Smooth muscle cell (in vitro differentiated cells): ENCODE results near the gene NKIRAS2. TPM values are rescaled to one million over a fixed set of nuclear protein-coding genes. Genes with fewer than 3 reads are reported as not detected.

Experiments used
- DNase-seq: peaks from one replicate; lab custom pipeline; 2025; ENCODE audit not compliant: unreplicated experiment; lab: John Stamatoyannopoulos, UW
- H2AFZ ChIP-seq: fragments of 200-600 bp; sonication (generic); 2 replicates; pipeline ENCODE4 v1.6.0; 2016; ENCODE audit warnings: antibody characterized with exemption, low read depth, mild to moderate bottlenecking
- H3F3A ChIP-seq: fragments of 200-600 bp; sonication (generic); 2 replicates; pipeline ENCODE4 v1.6.0; 2017; ENCODE audit warnings: antibody characterized with exemption, low read depth
- H3K27ac ChIP-seq: fragments of 200-600 bp; sonication (generic); 2 replicates; pipeline ENCODE4 v1.5.1; 2016; ENCODE audit warnings: low read depth, mild to moderate bottlenecking
- H3K27me3 ChIP-seq: fragments of 200-600 bp; sonication (generic); 2 replicates; pipeline ENCODE4 v1.6.1; 2016; ENCODE audit warnings: low read depth, mild to moderate bottlenecking
- H3K36me3 ChIP-seq: fragments of 200-600 bp; sonication (generic); 2 replicates; pipeline ENCODE4 v1.5.1; 2016; ENCODE audit warnings: low read depth
- H3K4me1 ChIP-seq: fragments of 200-600 bp; sonication (generic); 2 replicates; pipeline ENCODE4 v1.5.1; 2016; ENCODE audit warnings: low read depth
- H3K4me2 ChIP-seq: fragments of 200-600 bp; sonication (generic); 2 replicates; pipeline ENCODE4 v1.6.0; 2016; ENCODE audit warnings: mild to moderate bottlenecking
- H3K4me3 ChIP-seq: fragments of 200-600 bp; sonication (generic); 2 replicates; pipeline ENCODE4 v1.5.1; 2016; ENCODE audit warnings: mild to moderate bottlenecking
- H3K79me2 ChIP-seq: fragments of 200-600 bp; sonication (generic); 2 replicates; pipeline ENCODE4 v1.6.0; 2016; ENCODE audit warnings: low read depth, mild to moderate bottlenecking
- H3K9ac ChIP-seq: fragments of 200-600 bp; sonication (generic); 2 replicates; pipeline ENCODE4 v1.6.0; 2016; ENCODE audit warnings: low read depth
- H3K9me3 ChIP-seq: fragments of 200-600 bp; sonication (generic); replicated peaks from 2 replicates; pipeline ENCODE4 v1.5.1; 2016; ENCODE audit warnings: low read depth
- H4K20me1 ChIP-seq: fragments of 200-600 bp; sonication (generic); 2 replicates; pipeline ENCODE4 v1.6.0; 2016; ENCODE audit warnings: low read depth
- CTCF ChIP-seq: fragments of 200-600 bp; sonication (generic); IDR thresholded peaks from 2 replicates; pipeline ENCODE4 v1.5.1; 2017; ENCODE audit warnings: borderline replicate concordance, mild to moderate bottlenecking, antibody characterized with exemption; ENCODE audit not compliant: insufficient read depth, poor library complexity, severe bottlenecking
- WGBS: methylation state at CpG from one replicate; pipeline ENCODE4 v1.1.7; 2016; ENCODE audit warnings: low lambda C conversion rate; 5-methylcytosine and 5-hydroxymethylcytosine counted together
- polyA plus RNA-seq: library from polyadenylated mRNA; unstranded; fragments of >200 nt; fragmentation: Nextera tagmentation; extraction: Ambion mirVana; gene quantifications from 2 replicates; pipeline ENCODE4 v1.2.1, GENCODE V29; 2016
- total RNA-seq: library from RNA; depleted of rRNA; stranded (reverse); fragments of >200 nt; gene quantifications from 2 replicates; pipeline ENCODE4 v1.2.3, GENCODE V29; 2014

The NKIRAS2 gene
- total and polyA plus RNA-seq, 2 experiments from 2014 or later: 21.3 to 50.1 TPM

GRCh38 chr17:42059815-42060214 is 39.9 kb downstream of the NKIRAS2 start:
- no peak overlapping the region for H3K4me2 ChIP-seq
- no peaks in the 10 kb centered on the region for H3K27me3 ChIP-seq
- WGBS: 87% methylated on average over 4 of the region's 4 CpGs
- no peaks in the 10 kb centered on the region for H3K79me2 ChIP-seq
- H3K9me3 ChIP-seq: no peaks in the 10 kb centered on the region
- no peak overlapping the region for H2AFZ ChIP-seq
- peaks cover 8% of the 10 kb centered on the region for H3K4me1 ChIP-seq
- no peak for DNase-seq
- TF ChIP-seq CTCF: no peak
- no peak overlapping the region for H3K4me3 ChIP-seq
- no peaks in the 10 kb centered on the region for H4K20me1 ChIP-seq
- no peak overlapping the region for H3K27ac ChIP-seq
- H3K36me3 ChIP-seq: no peaks in the 10 kb centered on the region
- no peak overlapping the region for H3K9ac ChIP-seq
- H3F3A ChIP-seq: no peaks in the 10 kb centered on the region

GRCh38 chr17:42060231-42060630 is 40.3 kb downstream of the NKIRAS2 start:
- Histone ChIP-seq H3K9me3 (no peaks in the 10 kb centered on the region), H3K36me3 (no peaks in the 10 kb centered on the region), H2AFZ (no peak overlapping the region), H3K27me3 (no peaks in the 10 kb centered on the region), H3K4me3 (no peak overlapping the region), H3K27ac (no peak overlapping the region), H3K79me2 (no peaks in the 10 kb centered on the region), H3K4me1 (peaks cover 5% of the 10 kb centered on the region), H3K9ac (no peak overlapping the region), H4K20me1 (no peaks in the 10 kb centered on the region), H3K4me2 (no peak overlapping the region), H3F3A (no peaks in the 10 kb centered on the region)
- WGBS: 93% methylated on average over 4 of the region's 4 CpGs
- DNase-seq: no peak
- TF ChIP-seq CTCF: no peak

GRCh38 chr17:42061646-42062487 is 42.0 kb downstream of the NKIRAS2 start:
- Histone ChIP-seq H3K79me2 (no peaks in the 10 kb centered on the region), H3K9me3 (no peaks in the 10 kb centered on the region), H3F3A (no peaks in the 10 kb centered on the region), H3K4me3 (no peak overlapping the region), H3K4me2 (no peak overlapping the region), H3K36me3 (no peaks in the 10 kb centered on the region), H2AFZ (no peak overlapping the region), H3K27me3 (no peaks in the 10 kb centered on the region), H3K27ac (no peak overlapping the region), H4K20me1 (no peaks in the 10 kb centered on the region), H3K9ac (no peak overlapping the region), H3K4me1 (no peaks in the 10 kb centered on the region)
- DNase-seq: no peak
- WGBS: 66% methylated on average over 5 of the region's 5 CpGs
- TF ChIP-seq CTCF: no peak

- H2AFZ ChIP-seq: no peak overlapping the region
- no peaks in the 10 kb centered on the region for H3K36me3 ChIP-seq
- no peaks in the 10 kb centered on the region for H3K4me1 ChIP-seq
- no peaks in the 10 kb centered on the region for H3F3A ChIP-seq
- no peaks in the 10 kb centered on the region for H3K9me3 ChIP-seq
- WGBS: 98% methylated on average over 14 of the region's 14 CpGs
- no peak for TF ChIP-seq CTCF
- H3K4me2 ChIP-seq: no peak overlapping the region
- no peaks in the 10 kb centered on the region for H3K27me3 ChIP-seq
- DNase-seq: no peak
- no peak overlapping the region for H3K9ac ChIP-seq
- no peaks in the 10 kb centered on the region for H4K20me1 ChIP-seq
- H3K79me2 ChIP-seq: no peaks in the 10 kb centered on the region
- no peak overlapping the region for H3K4me3 ChIP-seq
- H3K27ac ChIP-seq: no peak overlapping the region
Observed at GRCh38 chr17:42062681-42063080, 42.8 kb downstream of the NKIRAS2 start.
